Activated gamma-delta T cell treated with anti-CD3 and anti-CD28 coated beads, Interleukin-2, amount 50 U/mL, for 16 hours (primary cell): Measurements from ENCODE around the gene HDHD3.
"Not testable (repeated sequence)": the region's sequence is repeated elsewhere in the genome, so short reads cannot be mapped to it uniquely, and the experiment has no call there.

ENCODE experiments used
- DNase-seq: peaks from one replicate; pipeline ENCODE4 v3.0.0-alpha.2; 2020; ENCODE audit warnings: low read depth

Gene HDHD3

DNA sequence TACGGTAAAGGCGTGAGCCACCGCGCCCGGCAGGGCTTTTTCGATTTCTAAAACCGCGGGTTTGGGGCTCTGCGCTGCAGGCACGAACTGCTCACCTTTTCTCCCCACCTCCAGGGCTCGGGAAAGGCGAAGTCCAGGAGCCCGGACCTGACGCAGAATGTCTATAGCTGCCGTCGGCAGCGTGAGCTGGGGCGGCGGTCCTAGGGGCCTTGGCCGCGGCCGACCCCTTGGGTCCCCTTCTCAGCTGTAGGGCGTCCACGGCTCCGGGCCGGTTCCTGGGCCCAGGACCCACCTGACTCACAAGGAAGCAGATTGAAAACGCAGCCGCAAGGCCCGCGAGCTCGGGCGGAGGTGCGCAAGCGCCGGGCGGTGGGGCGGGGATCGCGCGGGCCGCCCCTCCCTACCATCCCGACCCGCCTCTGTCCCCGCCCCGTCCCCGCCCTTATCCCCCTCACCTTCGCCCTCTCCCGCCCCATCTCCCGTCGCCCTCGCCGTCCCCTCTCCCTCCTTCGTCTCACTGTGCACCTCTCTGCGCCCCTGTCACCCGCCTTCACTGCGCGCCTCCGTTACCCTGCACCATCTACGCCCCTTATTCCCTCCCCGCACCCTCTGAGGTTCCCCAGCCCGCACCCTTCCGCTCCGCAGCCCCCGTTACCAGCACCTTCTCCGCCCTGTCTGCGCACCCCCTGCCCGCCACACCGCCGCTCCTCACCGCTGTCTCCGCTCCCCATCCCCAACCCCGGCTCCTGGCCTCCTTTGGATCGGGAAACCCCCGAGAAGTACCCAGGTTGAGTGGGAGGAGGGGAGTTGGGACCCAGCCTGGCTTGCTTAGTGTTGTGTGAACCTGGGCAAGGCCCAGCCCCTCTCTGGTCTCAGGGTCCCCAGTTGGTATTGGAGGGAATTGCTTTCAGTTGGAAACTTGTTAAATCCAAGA, at the start of gene HDHD3:
Gene HDHD3, minus strand, starts transcription at position 353 of the 934 bp plus-strand sequence. CDS start 2,632 bp downstream, outside the sequence.
- DNase-seq: peak; percentile 70

DNA sequence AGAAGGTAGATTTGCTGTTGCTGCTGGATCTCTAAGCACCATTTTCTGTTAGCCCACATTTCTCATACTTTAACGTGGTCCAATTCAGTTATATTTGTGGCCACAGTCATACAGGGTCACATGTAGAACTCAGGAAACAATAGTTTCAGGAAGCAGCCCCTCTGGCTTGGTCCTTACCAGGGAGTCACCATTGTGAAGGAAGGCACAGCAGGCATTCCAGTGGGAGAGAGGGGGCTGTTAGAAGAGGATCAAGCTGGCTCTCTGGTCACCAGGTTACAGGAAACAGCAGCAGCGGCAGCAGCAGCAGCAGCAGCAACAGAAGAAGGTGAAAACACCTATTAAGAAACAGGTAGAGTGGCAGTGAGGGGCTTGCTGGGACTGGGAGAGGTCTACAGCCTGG, 48.3 kb upstream of the HDHD3 start:
- DNase-seq: no peak

DNA sequence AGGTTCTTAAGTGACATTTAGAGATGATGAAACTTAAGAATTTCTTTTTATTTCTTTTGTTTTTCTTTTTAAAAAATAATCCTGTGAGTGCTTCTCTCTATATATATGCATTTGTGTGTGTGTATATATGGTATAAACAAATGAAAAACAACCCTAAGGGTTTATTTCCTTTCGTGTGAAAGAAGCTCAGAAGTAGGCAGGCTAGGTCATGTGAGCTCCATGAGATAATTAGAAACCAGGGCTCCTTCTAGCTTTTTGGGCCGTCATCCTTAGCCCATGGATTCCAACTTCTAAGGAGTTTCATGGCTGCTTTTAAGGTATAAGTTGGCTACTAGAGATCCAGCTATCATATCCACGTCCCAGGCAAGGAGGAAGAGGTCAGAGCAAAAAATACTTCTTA, 44.9 kb upstream of the HDHD3 start:
- no peak for DNase-seq

DNA sequence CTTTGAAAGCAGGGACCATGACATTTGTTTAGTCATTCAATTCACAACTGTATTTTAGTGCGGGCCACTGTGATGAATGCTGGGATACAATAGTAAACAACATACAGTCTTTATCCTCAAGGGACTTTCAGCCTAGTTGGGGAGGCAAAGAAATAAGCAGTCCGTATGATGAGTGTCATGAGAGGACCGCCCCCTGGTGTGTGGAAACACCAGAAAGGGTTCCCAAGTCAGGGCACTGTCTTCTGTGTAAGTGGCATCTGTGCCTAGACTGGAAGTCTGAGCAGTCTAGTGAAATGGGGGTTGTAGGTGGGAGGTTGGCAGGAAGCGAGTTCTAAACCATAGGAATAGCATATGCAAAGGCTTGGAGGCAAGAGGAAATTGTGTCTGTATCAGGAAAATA, 40.6 kb upstream of the HDHD3 start:
- no peak for DNase-seq

DNA sequence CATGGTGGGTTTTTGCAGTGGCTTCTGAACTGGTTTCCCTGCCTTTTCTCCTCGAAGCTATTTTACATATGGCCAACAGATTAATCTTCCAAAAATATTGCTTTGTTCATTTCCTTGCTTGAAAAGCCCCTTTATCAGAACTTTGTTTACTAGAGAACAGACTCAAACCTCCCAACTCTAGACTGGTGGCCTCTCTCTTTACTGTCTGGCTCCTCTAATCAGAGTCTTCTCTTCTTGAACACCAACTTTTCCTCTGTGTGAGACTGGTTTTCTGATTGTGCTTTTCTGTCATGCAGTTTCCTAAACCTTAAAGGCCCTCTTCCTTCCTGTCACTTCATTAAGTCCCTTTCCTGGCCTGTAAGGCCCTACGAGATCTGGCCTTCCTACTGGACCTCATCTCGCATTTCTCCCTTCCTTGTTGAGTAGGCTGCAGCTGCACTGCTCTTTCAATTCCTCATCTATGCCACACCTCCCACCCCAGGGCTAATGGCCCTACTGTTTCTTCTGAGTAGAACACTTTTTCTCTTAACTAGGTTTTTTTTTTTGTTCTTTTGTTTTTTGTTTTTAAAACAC, 39.4 kb upstream of the HDHD3 start:
- DNase-seq: no peak

- DNase-seq: peak; percentile 91
Observed at GRCh38 chr9:113410207-113410864, 33.5 kb upstream of the HDHD3 start, which contains the start of the genes C9orf43 and POLE3. Gene C9orf43, plus strand, starts transcription at chr9:113410747. Its CDS starts 2,747 bp downstream, at chr9:113413494. Gene POLE3, minus strand, starts transcription at chr9:113410675. Its CDS starts 382 bp downstream, at chr9:113410293.

GRCh38 chr9:113409883-113410206, 33.1 kb upstream of the HDHD3 start:
- DNase-seq: no peak

GRCh38 chr9:113409481-113409880, 32.7 kb upstream of the HDHD3 start:
- DNase-seq: no peak

GRCh38 chr9:113406873-113407511, 30.2 kb upstream of the HDHD3 start:
- peak; percentile 35 for DNase-seq

DNA sequence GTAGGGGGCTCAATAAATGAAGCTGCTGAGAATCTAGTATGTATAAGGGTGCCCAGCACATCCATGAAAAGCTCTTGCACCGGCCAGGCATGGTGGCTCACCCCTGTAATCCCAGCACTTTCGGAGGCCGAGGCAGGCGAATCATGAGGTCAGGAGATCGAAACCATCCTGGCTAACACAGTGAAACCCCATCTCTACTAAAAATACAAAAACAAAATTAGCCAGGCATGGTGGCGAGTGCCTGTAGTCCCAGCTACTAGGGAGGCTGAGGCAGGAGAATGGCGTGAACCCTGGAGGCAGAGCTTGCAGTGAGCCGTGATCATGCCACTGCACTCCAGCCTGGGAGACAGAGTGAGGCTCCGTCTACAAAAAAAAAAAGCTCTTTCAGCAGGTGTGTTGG, 29.6 kb upstream of the HDHD3 start:
- not testable (repeated sequence) for DNase-seq

GRCh38 chr9:113403646-113404045, 26.9 kb upstream of the HDHD3 start:
- no peak for DNase-seq

GRCh38 chr9:113401027-113401792, 24.4 kb upstream of the HDHD3 start, which contains the start of gene ALAD:
Gene ALAD, minus strand, starts transcription at chr9:113401284. Its CDS starts 7,725 bp downstream, at chr9:113393559.
- DNase-seq: peak; percentile 99

DNA sequence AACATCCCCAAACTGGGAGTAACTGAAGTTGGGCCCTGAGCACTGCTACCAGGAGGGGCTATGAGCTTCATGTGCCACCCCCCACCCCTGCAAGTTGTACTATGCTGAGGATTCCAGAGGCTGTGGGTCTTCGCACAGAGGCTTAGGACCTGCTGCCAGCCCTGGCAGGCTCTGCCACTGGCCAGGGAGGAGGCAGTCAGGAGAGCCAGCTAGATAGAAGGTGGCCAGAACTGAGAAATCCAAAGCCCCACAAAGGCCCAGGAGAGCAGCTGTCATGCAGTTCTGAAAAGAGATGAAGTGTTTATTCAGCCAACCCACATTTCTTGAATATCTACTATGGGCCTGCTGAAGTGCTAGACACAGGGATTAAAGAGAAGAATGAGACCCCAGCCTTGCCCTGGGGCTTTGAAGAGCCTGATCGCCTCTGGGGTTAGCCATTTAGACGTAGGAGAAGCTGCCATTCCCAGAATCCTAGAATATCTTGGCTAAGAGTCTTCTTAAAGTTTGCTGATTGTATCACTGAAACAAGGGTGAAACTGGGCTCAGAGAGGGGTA, 22.9 kb upstream of the HDHD3 start:
- no peak for DNase-seq

DNA sequence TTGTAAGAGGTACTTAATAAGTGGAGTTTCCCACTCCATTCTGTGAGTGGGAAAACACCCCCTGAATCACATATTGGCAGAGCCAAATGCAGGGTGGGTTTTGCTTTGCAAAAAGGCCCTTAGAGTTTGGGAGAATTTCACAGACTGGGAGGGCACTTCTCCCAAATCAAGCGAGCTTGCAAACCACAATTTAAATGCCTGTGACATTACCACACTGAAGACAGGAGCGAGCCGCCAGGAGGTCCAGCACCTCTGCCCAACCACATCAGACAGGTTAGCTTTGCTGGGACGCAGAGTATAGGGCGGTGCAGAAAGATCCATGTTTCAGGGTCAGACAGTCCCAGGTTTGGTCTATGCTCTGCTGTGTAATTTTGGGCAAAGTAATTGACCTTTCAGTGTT, 22.0 kb upstream of the HDHD3 start:
- DNase-seq: no peak

DNA sequence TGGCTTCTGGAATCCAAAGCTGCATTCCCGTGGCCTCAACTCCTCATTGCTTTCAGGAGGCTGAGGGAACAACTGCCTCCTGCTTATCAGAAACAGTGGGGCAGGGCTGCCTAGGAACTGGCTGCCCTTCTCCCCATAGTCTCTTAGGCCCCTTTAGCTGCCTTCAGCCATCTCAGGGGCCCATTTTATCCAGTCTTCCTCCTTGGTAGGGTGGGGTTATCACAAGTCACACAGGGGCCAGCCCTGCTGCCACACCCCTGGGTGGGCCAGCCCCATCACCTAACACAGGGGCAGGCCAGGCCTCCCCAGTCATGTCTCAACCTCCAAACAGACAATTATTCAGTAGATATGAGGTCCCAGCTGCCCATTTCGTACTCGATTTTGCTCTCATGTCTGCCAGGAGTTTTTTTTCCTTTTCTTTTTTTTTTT, 20.4 kb upstream of the HDHD3 start:
- no peak for DNase-seq

DNA sequence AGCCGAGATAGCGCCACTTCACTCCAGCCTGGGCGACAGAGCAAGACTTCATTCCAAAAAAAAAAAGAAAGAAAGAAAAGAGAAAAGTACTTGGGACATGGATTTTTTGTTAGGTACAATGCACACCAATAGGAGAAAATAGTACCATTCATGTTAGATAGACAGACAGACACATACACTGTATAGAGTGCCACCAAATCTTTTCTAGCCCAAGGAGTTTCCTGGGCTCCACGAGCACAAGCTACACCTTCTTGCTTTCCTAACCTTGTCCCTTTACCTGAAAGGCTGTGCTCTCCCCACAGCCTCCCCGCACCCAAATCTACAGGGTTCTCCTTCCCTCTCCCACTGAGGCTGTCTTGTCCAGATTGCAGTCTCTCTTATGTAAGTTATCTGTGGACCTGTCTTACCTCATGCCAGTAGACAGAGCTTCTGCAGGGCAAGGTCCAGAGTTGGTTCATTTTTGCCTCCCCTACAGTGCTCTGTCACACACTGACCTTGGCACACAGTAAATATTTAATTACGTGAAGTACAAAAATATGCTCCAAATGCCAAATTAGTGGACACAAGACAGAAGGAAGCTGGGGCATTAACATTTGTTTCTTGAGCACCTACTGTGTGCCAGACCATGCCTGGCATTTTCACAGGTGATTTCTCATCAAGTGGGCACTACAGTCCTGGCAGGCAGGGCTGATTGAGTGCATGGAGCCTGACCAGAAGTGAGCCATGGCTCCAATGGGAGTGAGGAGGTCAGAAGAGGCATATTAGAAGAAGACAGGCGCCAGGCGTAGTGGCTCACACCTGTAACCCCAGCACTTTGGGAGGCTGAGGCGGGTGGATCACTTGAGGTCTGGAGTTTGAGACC, 18.4 kb upstream of the HDHD3 start:
- no peak for DNase-seq

- DNase-seq: no peak
Observed at GRCh38 chr9:113393281-113393680, 16.5 kb upstream of the HDHD3 start.

DNA sequence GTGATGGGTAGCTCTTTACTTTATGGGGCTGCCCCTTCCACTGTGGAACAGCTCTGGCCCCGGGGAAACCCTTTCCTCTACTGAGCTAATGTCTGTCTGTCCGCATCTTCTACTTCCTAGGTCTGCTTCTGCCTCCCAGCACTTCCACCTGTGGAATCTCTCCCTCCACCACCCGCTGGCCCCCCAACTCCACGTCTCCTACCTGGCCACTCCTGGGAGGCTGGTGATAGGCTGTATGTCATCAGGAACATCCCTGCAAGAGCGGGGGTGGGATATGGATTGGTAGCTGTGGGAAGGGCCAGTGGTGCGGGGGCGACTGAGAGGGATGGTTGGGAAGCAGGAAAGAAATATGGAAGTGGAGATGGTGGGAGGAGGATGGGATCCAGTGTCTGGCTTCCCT, 15.1 kb upstream of the HDHD3 start:
- DNase-seq: no peak

GRCh38 chr9:113390192-113390960, 13.6 kb upstream of the HDHD3 start:
- no peak for DNase-seq
